Measurements from ENCODE around the gene EARS2.

EARS2 gene

DNA sequence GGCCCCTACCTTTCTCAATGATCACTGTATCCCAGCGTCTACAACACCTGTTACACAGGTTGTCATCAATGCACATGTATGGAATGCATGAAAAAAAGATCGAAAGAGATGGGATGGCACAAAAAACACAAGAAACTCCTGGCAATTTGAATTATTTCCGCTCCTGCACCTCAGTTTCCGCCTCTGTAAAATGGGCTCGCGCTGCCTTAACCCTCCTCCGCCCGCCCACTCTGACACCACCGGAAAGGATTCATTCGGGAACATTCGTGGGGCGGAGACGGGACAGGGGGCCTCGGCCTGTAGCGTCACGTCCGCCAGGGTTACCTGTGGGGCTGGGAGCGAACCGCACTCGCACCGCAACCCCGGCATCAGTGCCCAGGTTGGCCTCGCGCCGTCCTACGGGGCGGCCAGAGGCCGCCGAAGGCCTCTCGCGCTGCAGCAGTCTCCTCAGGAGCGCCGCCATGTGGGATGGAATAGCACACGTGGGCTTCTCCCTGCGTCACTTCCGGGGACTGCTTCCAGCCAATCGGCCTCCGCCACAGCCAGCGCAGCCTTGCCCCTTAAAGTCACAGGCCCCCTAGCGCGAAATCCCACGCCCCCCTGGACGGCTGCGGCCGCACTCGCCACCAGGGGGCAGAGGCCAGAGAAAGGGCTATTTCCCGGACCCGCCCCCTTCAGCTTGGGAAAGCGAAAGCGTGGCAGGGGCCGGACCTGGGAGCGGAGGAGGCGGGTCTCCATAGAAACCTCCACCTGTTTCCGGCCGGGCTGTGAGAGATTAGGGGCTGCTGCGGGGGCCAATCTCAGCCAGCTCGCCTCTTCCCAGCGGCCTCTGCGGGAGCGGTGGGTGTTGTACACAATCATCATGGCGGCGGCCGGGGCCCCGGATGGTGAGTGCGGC lies at the start of gene EARS2, which contains the start of gene UBFD1:
EARS2 (minus strand) TSS at position 470 of the 898 bp plus-strand sequence; CDS start at position 463, 7 bp downstream.
UBFD1 (plus strand) TSS at position 847 of the 898 bp plus-strand sequence; CDS start at position 863, 16 bp downstream.
- Histone ChIP-seq H3K36me3 (peaks cover 31 to 52% (median 44%) of the 10 kb centered on the region in 11 experiments), H3K4me2 (peak within 1 kb of the TSS; percentile 73 to 97 (median 94)), H3K4me1 (peaks cover 25 to 49% (median 28%) of the 10 kb centered on the region in 10 experiments), H3K9me3 (replicated peaks in 1 of 11) (peaks cover 0 to 4% (median 0%) of the 10 kb centered on the region in 11 experiments; a peak in 1 of 22 replicates), H4K20me1 (peaks cover 0 to 43% (median 11%) of the 10 kb centered on the region in 11 experiments; a peak in 9 of 22 replicates), H3K27ac (peak within 1 kb of the TSS; percentile 63 to 96 (median 91)), H3K27me3 (no peaks in the 10 kb centered on the region), H3K9ac (peak within 1 kb of the TSS; percentile 87 to 98 (median 95)), H3K4me3 (peak within 1 kb of the TSS; percentile 80 to 99 (median 94))
- no peak for TF ChIP-seq Cebpa-rat (IDR thresholded peaks at IDR 0.05)

DNA sequence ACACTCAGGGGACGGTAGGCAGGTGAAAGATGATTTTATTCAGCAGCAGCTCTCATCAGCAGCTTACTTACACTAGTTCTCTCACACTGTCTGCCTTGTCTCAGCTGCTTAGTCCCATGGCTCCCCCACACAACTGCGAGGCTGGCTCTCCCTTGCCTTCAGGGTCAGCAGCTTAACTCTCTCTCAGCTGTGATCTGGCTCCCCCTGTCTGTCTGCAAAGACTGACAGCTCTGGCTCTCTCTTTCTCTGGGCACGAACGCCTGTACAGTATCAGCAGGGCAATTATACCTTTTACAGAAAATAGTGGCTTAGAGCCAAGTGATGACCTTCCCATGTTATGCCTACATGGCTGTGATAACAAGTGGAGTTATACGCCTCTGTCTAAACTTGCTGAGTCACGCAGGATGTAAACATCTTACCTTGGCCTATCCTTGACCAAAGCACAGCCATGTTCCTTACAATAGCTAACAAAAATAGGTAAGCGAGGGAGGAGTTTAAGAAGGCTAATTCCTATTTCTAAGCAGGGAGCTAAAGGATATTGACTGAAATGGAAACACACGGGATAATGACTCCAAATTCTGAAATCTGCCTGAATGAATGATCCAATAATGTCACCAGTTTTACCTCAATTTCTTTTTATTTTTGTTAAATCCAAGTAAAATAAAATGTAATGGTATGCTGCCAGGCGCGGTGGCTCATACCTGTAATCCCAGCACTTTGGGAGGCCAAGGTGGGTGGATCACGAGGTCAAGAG lies 40.0 kb upstream of the EARS2 start:
- H3K27ac ChIP-seq, result peak overlapping the region in 2 of 11 experiments; percentile 6 to 81; a peak in 4 of 22 replicates
- no peaks in the 10 kb centered on the region for H3K9me3 ChIP-seq (replicated peaks in 1 of 11)
- no peaks in the 10 kb centered on the region for H3K27me3 ChIP-seq
- peak overlapping the region in 2 of 11 experiments; percentile 12 to 95; a peak in 2 of 22 replicates for H3K9ac ChIP-seq
- peak overlapping the region in 9 of 11 experiments; percentile 42 to 96 (median 64); a peak in 8 of 22 replicates for H3K4me2 ChIP-seq
- peaks cover 31 to 46% (median 40%) of the 10 kb centered on the region in 11 experiments for H3K36me3 ChIP-seq
- TF ChIP-seq Cebpa-rat (IDR thresholded peaks at IDR 0.05), result no peak
- peaks cover 11 to 23% (median 20%) of the 10 kb centered on the region in 10 experiments for H3K4me1 ChIP-seq
- H3K4me3 ChIP-seq, result no peak overlapping the region
- H4K20me1 ChIP-seq, result peaks cover 13 to 38% (median 32%) of the 10 kb centered on the region in 11 experiments; a peak in 21 of 22 replicates

DNA sequence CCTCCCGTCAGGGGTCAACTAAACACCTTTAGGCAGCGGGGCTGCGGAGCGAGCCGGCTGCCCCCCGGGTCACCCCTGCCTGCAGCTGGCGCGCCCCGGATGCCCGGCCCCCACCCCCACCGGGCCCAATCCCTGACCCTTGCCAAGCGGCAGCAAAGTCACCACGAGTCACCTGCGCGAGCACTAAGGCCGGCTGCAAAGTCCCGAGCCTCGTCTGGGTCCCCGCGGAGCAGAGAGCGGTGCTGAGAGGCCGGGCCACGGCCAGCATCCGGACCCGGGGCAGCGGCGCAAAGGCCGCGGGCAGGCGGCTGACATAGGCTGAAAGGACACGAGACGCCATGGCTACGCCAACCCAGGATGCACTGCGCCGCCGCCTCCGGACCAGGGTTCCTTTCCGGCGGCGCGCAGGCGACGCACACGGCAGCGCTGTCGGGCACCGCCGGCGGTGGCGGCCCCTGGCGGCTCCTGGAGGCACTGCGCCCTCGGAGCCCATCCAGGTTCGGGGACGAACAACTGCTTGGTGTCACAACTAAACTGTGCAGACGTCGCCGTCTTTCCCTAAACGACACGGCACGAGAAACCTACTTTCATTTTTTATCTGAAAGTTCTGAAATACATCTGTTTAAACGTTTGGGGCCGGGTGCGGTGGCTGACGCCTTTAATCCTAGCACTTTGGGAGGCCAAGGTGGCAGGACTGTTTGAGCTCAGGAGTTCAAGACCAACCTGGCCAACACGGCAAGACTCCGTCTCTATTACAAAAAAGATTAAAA lies 39.0 kb upstream of the EARS2 start, which contains the start of gene NDUFAB1:
NDUFAB1 (minus strand) TSS at position 366 of the 770 bp plus-strand sequence; CDS start at position 340, 26 bp downstream.
- Histone ChIP-seq H3K36me3 (peaks cover 31 to 46% (median 40%) of the 10 kb centered on the region in 11 experiments), H3K9ac (peak within 1 kb of the TSS; percentile 87 to 99 (median 94)), H3K9me3 (replicated peaks in 1 of 11) (no peaks in the 10 kb centered on the region), H3K4me3 (peak within 1 kb of the TSS; percentile 75 to 100 (median 92)), H3K4me2 (peak within 1 kb of the TSS; percentile 85 to 98 (median 94)), H4K20me1 (peaks cover 24 to 49% (median 43%) of the 10 kb centered on the region in 11 experiments; a peak in 21 of 22 replicates), H3K27ac (peak within 1 kb of the TSS; percentile 79 to 92 (median 88)), H3K27me3 (no peaks in the 10 kb centered on the region), H3K4me1 (peaks cover 11 to 23% (median 20%) of the 10 kb centered on the region in 10 experiments)
- TF ChIP-seq Cebpa-rat (IDR thresholded peaks at IDR 0.05), result no peak

DNA sequence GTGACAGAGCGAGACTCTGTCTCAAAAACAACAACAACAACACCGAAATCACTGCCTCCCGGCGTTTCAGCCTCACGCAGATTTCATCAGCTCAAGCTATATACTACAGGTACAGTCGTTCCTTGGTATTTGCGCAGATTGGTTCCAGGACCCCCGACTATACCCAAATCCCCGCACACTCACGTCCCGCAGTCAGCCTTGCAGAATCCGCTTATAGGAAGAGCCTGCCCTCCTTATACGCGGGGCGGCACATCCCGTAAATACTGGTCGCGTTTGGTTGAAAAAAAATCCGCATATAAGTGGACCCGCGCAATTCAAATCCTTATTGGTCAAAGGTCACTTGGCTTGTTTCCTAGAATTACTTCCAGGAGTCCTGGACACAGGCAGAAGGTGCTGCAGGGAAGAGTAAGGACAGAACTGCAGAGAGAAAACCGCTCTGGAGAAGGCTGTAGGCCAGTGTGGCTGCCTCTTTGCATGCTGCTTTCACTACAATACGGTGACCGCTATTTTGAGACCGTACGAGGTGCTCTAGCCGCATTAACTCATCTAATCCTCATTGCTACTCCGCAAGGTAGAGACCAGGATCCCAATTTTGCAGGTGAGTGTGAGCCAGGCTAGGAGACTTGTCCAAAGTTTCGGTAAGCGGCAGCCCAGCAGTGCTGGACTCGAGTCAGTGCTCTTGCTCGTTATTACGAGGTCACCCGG lies 38.2 kb upstream of the EARS2 start:
- H3K4me3 ChIP-seq, result peak overlapping the region; percentile 75 to 100 (median 92)
- H3K27ac ChIP-seq, result peak overlapping the region; percentile 79 to 92 (median 88)
- no peaks in the 10 kb centered on the region for H3K9me3 ChIP-seq (replicated peaks in 1 of 11)
- TF ChIP-seq Cebpa-rat (IDR thresholded peaks at IDR 0.05), result no peak
- peak overlapping the region; percentile 85 to 98 (median 94) for H3K4me2 ChIP-seq
- no peaks in the 10 kb centered on the region for H3K27me3 ChIP-seq
- peak overlapping the region; percentile 87 to 99 (median 94) for H3K9ac ChIP-seq
- peaks cover 31 to 46% (median 41%) of the 10 kb centered on the region in 11 experiments for H3K36me3 ChIP-seq
- peaks cover 31 to 56% (median 50%) of the 10 kb centered on the region in 11 experiments; a peak in 21 of 22 replicates for H4K20me1 ChIP-seq
- H3K4me1 ChIP-seq, result peaks cover 11 to 23% (median 20%) of the 10 kb centered on the region in 10 experiments

DNA sequence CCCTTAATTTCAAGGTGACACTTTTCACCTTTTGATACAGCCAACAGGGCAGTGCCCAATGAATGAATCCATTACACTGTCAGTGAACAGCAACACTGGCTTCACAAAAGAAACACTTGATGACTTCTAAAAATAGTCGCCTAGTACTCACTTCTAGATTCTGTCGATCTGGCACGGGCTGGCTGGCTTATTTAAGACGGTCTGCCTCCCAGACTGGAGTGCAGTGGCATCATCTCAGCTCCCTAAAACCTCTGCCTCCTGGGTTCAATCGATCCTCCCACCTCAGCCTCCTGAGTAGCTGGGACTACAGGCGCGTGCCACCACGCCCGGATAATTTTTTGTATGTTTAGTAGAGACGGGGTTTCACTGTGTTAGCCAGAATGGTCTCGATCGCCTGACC lies 37.0 kb upstream of the EARS2 start:
- Histone ChIP-seq H3K9me3 (replicated peaks in 1 of 11) (no peaks in the 10 kb centered on the region), H3K4me1 (peaks cover 11 to 23% (median 20%) of the 10 kb centered on the region in 10 experiments), H3K4me3 (peak overlapping the region in 2 of 10 experiments; percentile 2 to 96; a peak in 4 of 20 replicates), H3K9ac (peak overlapping the region in 6 of 11 experiments; percentile 92 to 97 (median 94); a peak in 5 of 22 replicates), H4K20me1 (peaks cover 43 to 68% (median 62%) of the 10 kb centered on the region in 11 experiments; a peak in 21 of 22 replicates), H3K4me2 (peak overlapping the region; percentile 85 to 98 (median 94)), H3K27ac (no peak overlapping the region), H3K27me3 (no peaks in the 10 kb centered on the region), H3K36me3 (peaks cover 43 to 57% (median 53%) of the 10 kb centered on the region in 11 experiments)
- no peak for TF ChIP-seq Cebpa-rat (IDR thresholded peaks at IDR 0.05)

DNA sequence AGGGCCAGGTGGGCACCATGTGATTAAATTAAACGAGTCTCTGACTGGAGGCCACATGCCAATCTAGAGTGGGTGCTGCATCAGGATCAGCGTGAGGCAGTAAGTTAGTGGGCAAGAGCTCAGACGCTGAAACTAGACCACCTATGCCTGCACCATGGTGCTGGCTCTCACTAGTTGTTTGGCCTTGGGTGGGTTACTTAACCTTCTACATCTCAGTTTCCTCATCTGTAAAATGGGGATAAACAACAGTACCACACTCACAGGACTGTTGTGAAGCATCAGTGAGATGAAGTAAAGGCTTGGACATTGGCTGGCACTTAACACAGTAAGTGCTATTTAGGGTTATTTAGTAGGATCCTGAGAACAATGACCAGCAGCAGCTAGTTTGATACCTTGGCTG lies 33.0 kb upstream of the EARS2 start:
- no peaks in the 10 kb centered on the region for H3K9me3 ChIP-seq (replicated peaks in 1 of 11)
- no peak for TF ChIP-seq Cebpa-rat (IDR thresholded peaks at IDR 0.05)
- H4K20me1 ChIP-seq, result peaks cover 67 to 100% (median 97%) of the 10 kb centered on the region in 11 experiments; a peak in 21 of 22 replicates
- H3K27ac ChIP-seq, result no peak overlapping the region
- no peaks in the 10 kb centered on the region for H3K27me3 ChIP-seq
- H3K4me2 ChIP-seq, result no peak overlapping the region
- peaks cover 9 to 16% (median 12%) of the 10 kb centered on the region in 10 experiments for H3K4me1 ChIP-seq
- H3K36me3 ChIP-seq, result peaks cover 83 to 97% (median 93%) of the 10 kb centered on the region in 11 experiments
- H3K4me3 ChIP-seq, result no peak overlapping the region
- H3K9ac ChIP-seq, result no peak overlapping the region

DNA sequence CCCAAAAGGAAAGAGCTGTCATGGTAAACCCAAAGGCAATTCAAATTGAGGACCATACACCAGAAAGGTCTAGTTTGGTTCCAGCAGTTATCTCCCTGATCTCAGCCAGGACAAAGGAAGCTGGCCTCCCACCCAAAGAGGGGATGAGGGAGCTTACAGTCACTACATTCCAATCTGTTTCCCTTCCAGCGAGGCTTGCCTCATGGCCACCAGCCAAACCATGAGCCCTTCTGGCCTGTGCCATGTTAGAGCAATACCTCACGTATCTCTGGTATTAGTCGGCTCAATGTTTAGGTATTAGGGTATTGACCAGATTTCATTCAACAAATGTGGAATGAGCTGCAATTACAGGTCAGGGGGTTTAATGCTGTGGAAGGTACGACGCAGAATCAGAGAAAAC lies 30.6 kb upstream of the EARS2 start:
- Histone ChIP-seq H3K27me3 (no peaks in the 10 kb centered on the region), H3K27ac (no peak overlapping the region), H4K20me1 (peaks cover 61 to 85% (median 82%) of the 10 kb centered on the region in 11 experiments; a peak in 21 of 22 replicates), H3K9ac (no peak overlapping the region; a peak in 1 of 22 replicates), H3K4me2 (no peak overlapping the region), H3K9me3 (replicated peaks in 1 of 11) (no peaks in the 10 kb centered on the region), H3K36me3 (peaks cover 86 to 94% (median 87%) of the 10 kb centered on the region in 11 experiments), H3K4me3 (no peak overlapping the region), H3K4me1 (no peaks in the 10 kb centered on the region)
- no peak for TF ChIP-seq Cebpa-rat (IDR thresholded peaks at IDR 0.05)

Measured in BLaER1 treated with 17β-estradiol and CSF1 and Interleukin-3, amounts not matched to agents 10 nM and 100 nM (cell line).